ENCODE results near the gene AATK.

DNA sequence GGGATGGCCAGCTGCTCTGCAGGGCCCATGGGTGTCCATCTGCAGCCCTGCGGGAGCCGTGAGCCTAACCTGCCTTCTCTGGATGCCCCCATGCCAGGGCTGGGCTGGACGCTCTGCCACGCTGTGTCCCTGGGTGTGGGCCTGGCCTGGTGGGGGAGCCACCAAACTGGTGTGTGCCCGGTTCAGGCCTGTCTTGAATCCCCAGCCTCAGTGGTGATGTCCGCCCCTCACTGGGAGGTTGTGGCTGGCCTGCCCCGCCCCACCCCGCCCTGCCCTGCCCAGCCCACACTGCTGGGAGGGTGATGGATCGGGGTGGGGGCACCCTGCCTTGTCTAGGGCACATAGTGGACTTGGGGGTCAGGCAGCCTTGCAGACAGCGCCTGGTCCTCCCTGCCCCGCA lies 50.8 kb downstream of the AATK start:
- TF ChIP-seq, protein P1, sequence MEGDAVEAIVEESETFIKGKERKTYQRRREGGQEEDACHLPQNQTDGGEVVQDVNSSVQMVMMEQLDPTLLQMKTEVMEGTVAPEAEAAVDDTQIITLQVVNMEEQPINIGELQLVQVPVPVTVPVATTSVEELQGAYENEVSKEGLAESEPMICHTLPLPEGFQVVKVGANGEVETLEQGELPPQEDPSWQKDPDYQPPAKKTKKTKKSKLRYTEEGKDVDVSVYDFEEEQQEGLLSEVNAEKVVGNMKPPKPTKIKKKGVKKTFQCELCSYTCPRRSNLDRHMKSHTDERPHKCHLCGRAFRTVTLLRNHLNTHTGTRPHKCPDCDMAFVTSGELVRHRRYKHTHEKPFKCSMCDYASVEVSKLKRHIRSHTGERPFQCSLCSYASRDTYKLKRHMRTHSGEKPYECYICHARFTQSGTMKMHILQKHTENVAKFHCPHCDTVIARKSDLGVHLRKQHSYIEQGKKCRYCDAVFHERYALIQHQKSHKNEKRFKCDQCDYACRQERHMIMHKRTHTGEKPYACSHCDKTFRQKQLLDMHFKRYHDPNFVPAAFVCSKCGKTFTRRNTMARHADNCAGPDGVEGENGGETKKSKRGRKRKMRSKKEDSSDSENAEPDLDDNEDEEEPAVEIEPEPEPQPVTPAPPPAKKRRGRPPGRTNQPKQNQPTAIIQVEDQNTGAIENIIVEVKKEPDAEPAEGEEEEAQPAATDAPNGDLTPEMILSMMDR (conservative IDR thresholded peaks at IDR 0.05; ENCODE audit: low read depth, low read length): no peak
- no peak for TF ChIP-seq EZH2 (IDR thresholded peaks at IDR 0.05; ENCODE audit: low read length, unreplicated experiment)
